ENCODE results near the gene KPNA1. TPM values are rescaled to one million over a fixed set of nuclear protein-coding genes. Genes with fewer than 3 reads are reported as not detected.

Gene KPNA1
- total RNA-seq, 1 experiment from 2014 or later: 58.8 TPM

- H3K4me1 Mint-ChIP-seq: no peaks in the 10 kb centered on the region
- H3K4me3 Mint-ChIP-seq: no peak overlapping the region
- no peak for ATAC-seq
- no peaks in the 10 kb centered on the region for H3K36me3 Mint-ChIP-seq
- DNase-seq (ENCODE audit: low spot score): no peak
- no peaks in the 10 kb centered on the region for H3K9me3 Mint-ChIP-seq
- POLR2A ChIA-PET: interaction anchor here (0.6 kb wide), 1 partner anchor 139 kb away, joined by 3 read pairs; the partner anchor contains the start of gene FAM162A
- peaks cover 5% of the 10 kb centered on the region; the same call in 1 of the 2 replicates for H3K27me3 Mint-ChIP-seq (ENCODE audit: low read depth)
- CTCF ChIA-PET: no interaction called here
- TF ChIP-seq PREB (CRISPR knock-in tag; IDR thresholded peaks at IDR 0.05; ENCODE audit: borderline replicate concordance) (no peak), AR (CRISPR knock-in tag; IDR thresholded peaks at IDR 0.05) (no peak), ZNF532 (CRISPR knock-in tag; IDR thresholded peaks at IDR 0.05; ENCODE audit: borderline replicate concordance) (no peak), ZNF138 (CRISPR knock-in tag; conservative IDR thresholded peaks at IDR 0.05) (no peak)
- H3K27ac Mint-ChIP-seq: no peak overlapping the region
Observed at GRCh38 chr3:122523317-122523716, 8.6 kb upstream of the KPNA1 start.

GRCh38 chr3:122520861-122521260 lies 6.1 kb upstream of the KPNA1 start:
- ATAC-seq: no peak
- Mint-ChIP-seq H3K36me3 (no peaks in the 10 kb centered on the region), H3K27me3 (ENCODE audit: low read depth) (peaks cover 5% of the 10 kb centered on the region; the same call in 1 of the 2 replicates), H3K4me1 (no peaks in the 10 kb centered on the region), H3K9me3 (no peaks in the 10 kb centered on the region), H3K4me3 (no peak overlapping the region), H3K27ac (no peak overlapping the region)
- TF ChIP-seq ZSCAN18 (CRISPR knock-in tag; IDR thresholded peaks at IDR 0.05): no peak
- TF ChIP-seq ZNF121 (CRISPR knock-in tag; IDR thresholded peaks at IDR 0.05): no peak
- TF ChIP-seq ZMAT4 (CRISPR knock-in tag; IDR thresholded peaks at IDR 0.05): no peak
- TF ChIP-seq ZNF423 (CRISPR knock-in tag; IDR thresholded peaks at IDR 0.05): no peak
- no peak for TF ChIP-seq JUN (CRISPR knock-in tag; IDR thresholded peaks at IDR 0.05)
- TF ChIP-seq KAT7 (CRISPR knock-in tag; IDR thresholded peaks at IDR 0.05; ENCODE audit: borderline replicate concordance): no peak
- TF ChIP-seq NFE2L1 (CRISPR knock-in tag; IDR thresholded peaks at IDR 0.05): no peak
- TF ChIP-seq FOXP1 (CRISPR knock-in tag; IDR thresholded peaks at IDR 0.05; ENCODE audit: borderline replicate concordance): no peak
- no peak for TF ChIP-seq FOXK1 (CRISPR knock-in tag; IDR thresholded peaks at IDR 0.05)
- no peak for TF ChIP-seq NFATC4 (CRISPR knock-in tag; IDR thresholded peaks at IDR 0.05)
- no peak for TF ChIP-seq GTF2I (CRISPR knock-in tag; conservative IDR thresholded peaks at IDR 0.05)
- no peak for TF ChIP-seq PRDM15 (CRISPR knock-in tag; IDR thresholded peaks at IDR 0.05)
- TF ChIP-seq GABPB1 (CRISPR knock-in tag; IDR thresholded peaks at IDR 0.05): no peak
- TF ChIP-seq CTCF (IDR thresholded peaks at IDR 0.05): no peak
- TF ChIP-seq E2F5 (CRISPR knock-in tag; IDR thresholded peaks at IDR 0.05): no peak
- DNase-seq (ENCODE audit: low spot score): no peak
- POLR2A ChIA-PET: no interaction called here
- CTCF ChIA-PET: no interaction called here

All from WTC11 (cell line).